Measurements from ENCODE around the gene ZDHHC6.

Gene ZDHHC6

DNA sequence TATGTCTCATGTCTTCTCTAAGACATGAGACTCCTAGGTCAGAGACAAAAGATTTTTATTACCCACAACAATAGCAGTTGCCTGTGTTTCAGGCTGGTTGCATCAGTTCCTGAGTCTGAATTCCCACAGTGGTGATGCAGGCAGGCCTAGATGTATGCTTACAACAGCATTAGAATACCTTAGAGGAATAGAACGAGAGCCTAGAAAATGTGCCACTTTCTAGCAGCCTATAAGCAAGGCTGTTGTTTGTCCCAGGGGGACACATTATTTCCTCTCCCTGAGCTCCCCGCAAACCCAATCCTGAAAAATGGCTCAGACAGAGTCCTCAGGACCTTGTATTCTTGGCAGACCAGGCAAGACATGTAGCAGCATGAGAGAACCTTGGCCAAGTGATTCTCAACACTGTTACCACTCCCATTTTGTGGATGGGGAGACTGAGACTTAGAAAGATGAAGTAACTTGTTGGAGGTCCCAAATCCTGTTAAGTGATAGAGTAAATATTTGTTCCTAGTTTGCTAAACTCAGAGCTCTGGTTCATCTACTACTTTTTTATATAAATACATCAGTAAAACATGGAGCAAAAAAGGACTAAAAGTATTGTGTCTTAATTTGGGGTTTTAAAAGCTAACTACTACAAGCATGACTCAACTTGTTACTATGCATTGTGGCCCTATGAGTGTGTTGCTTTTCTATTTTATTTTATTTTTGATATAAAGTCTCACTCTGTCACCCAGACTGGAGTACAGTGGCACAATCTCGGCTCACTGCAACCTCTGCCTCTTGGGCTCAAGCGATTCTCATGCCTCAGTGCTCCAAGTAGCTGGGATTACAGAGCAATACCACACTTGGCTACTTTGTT, 14.5 kb upstream of the ZDHHC6 start:
- TF ChIP-seq CTCF (IDR thresholded peaks at IDR 0.05; ENCODE audit: low read depth, low read length, missing control alignments), result no peak
- in situ Hi-C loops (cut with HindIII; ENCODE audit: low sequenced_read_pairs), result no loop called here
- no peak for DNase-seq (ENCODE audit: low read depth)
- no peak overlapping the region for H3K4me3 ChIP-seq (ENCODE audit: low read depth, low read length)

DNA sequence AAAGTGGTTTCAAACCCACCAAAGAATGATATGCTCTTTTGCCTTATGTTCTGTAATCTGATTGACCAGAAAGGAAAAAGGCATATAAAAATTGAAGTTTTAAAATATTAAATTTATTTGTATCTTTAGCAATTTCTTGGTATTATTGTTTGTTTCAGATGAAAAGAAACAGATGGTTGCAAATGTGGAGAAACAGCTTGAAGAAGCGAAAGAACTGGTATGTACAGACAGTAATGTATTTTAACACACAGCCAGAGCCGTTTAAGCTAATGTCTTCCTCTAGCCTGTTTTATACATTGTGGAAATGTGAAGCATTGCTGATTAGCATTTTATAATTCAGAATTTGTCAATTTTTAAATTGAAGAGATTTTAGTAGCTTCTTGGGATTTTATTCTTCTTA, 13.7 kb upstream of the ZDHHC6 start:
- no peak for TF ChIP-seq CTCF (IDR thresholded peaks at IDR 0.05; ENCODE audit: low read depth, low read length, missing control alignments)
- in situ Hi-C loops (cut with HindIII; ENCODE audit: low sequenced_read_pairs), result no loop called here
- H3K4me3 ChIP-seq (ENCODE audit: low read depth, low read length), result no peak overlapping the region
- no peak for DNase-seq (ENCODE audit: low read depth)

- no peak overlapping the region for H3K4me3 ChIP-seq (ENCODE audit: low read depth, low read length)
Measured at GRCh38 chr10:112456533-112456932, 9.8 kb upstream of the ZDHHC6 start.

GRCh38 chr10:112454910-112455779, 8.4 kb upstream of the ZDHHC6 start:
- no peak for TF ChIP-seq CTCF (IDR thresholded peaks at IDR 0.05; ENCODE audit: low read depth, low read length, missing control alignments)
- DNase-seq (ENCODE audit: low read depth), result no peak
- no peak overlapping the region for H3K4me3 ChIP-seq (ENCODE audit: low read depth, low read length)
- in situ Hi-C loops (cut with HindIII; ENCODE audit: low sequenced_read_pairs), result no loop called here

More at GRCh38 chr10:112456533-112456932, 9.8 kb upstream of the ZDHHC6 start:
- in situ Hi-C loops (cut with HindIII; ENCODE audit: low sequenced_read_pairs), result no loop called here
- TF ChIP-seq CTCF (IDR thresholded peaks at IDR 0.05; ENCODE audit: low read depth, low read length, missing control alignments), result no peak
- DNase-seq (ENCODE audit: low read depth), result no peak

DNA sequence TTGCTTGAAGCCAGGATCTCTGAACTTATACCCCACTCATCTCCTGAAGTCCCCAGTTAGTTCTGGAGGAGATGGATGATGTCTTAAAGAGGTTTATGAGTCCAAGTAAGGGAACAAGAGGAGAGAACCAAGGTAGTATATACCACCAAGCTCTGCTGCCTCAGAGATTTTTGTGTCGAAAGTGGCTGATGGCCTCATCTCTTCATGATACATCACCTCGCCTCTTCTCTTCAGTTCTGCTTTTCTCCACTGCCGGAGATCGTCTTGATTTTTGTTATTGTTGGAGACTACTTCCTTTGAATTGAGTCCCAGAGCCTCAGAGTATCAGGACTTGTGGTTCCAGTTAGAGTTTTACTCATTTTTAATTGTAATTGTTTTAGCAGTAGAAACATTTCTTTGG, 2.2 kb upstream of the ZDHHC6 start:
- no peak overlapping the region for H3K4me3 ChIP-seq (ENCODE audit: low read depth, low read length)
- no peak for DNase-seq (ENCODE audit: low read depth)
- TF ChIP-seq CTCF (IDR thresholded peaks at IDR 0.05; ENCODE audit: low read depth, low read length, missing control alignments), result no peak
- in situ Hi-C loops (cut with HindIII; ENCODE audit: low sequenced_read_pairs), result no loop called here

DNA sequence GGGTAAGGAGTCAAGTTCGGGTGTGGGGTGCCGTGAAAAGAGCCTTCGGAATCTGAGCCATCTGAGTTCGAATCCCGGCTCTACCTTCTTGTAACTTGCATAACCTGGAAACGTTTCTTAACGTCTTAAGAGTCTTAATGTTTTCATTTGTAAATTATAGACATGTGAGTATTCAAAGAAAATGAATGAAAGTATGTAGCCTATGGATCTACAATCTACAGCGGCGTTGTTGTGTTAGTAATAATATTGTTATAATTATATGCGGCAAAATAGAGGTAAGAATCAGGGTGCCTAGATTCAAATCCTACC, 860 bp upstream of the ZDHHC6 start:
- in situ Hi-C loops (cut with HindIII; ENCODE audit: low sequenced_read_pairs), result no loop called here
- no peak for DNase-seq (ENCODE audit: low read depth)
- H3K4me3 ChIP-seq (ENCODE audit: low read depth, low read length), result peak overlapping the region; percentile 77
- TF ChIP-seq CTCF (IDR thresholded peaks at IDR 0.05; ENCODE audit: low read depth, low read length, missing control alignments), result no peak
